ENCODE results near the gene EFL1. TPM values are rescaled to one million over a fixed set of nuclear protein-coding genes. Genes with fewer than 3 reads are reported as not detected.

Gene EFL1
- total RNA-seq, 3 donors from 2014 or later = 28.7 to 42.9 (median 33.1) TPM

GRCh38 chr15:82113106-82113715 is 149.3 kb downstream of the EFL1 start:
- H3K9me3 ChIP-seq = no peaks in the 10 kb centered on the region
- no peak overlapping the region for H3K4me3 ChIP-seq
- TF ChIP-seq, protein P1, sequence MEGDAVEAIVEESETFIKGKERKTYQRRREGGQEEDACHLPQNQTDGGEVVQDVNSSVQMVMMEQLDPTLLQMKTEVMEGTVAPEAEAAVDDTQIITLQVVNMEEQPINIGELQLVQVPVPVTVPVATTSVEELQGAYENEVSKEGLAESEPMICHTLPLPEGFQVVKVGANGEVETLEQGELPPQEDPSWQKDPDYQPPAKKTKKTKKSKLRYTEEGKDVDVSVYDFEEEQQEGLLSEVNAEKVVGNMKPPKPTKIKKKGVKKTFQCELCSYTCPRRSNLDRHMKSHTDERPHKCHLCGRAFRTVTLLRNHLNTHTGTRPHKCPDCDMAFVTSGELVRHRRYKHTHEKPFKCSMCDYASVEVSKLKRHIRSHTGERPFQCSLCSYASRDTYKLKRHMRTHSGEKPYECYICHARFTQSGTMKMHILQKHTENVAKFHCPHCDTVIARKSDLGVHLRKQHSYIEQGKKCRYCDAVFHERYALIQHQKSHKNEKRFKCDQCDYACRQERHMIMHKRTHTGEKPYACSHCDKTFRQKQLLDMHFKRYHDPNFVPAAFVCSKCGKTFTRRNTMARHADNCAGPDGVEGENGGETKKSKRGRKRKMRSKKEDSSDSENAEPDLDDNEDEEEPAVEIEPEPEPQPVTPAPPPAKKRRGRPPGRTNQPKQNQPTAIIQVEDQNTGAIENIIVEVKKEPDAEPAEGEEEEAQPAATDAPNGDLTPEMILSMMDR (IDR thresholded peaks at IDR 0.05) = no peak
- no peak for ATAC-seq
- H3K36me3 ChIP-seq (ENCODE audit: low read depth) = no peaks in the 10 kb centered on the region
- H3K4me1 ChIP-seq (ENCODE audit: low read depth) = no peaks in the 10 kb centered on the region
- no peak for DNase-seq
- intact Hi-C loops (cut with DNase I, micrococcal nuclease) = no loop called here

DNA sequence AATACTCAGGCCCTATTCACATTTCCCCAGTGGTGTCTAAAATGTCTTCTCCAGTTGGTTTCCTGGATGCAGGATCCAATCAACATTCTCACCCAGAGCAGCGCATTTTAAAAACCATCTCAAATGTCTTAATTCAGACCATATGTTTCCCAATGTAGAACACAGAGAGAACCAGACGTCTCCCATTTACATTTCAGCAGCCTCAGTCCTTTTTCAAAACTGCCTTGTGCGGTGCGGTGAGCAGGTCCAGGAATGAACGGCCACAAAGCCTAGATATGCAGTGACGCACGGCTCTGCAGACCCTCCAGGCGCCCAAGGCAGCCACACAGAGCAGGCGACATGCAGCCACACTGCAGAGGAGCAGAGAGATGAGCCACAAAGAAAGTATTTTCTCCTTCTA is 150.6 kb downstream of the EFL1 start:
- H3K4me1 ChIP-seq (ENCODE audit: low read depth) = no peaks in the 10 kb centered on the region
- intact Hi-C loops (cut with DNase I, micrococcal nuclease) = no loop called here
- DNase-seq = no peak
- H3K9me3 ChIP-seq = no peaks in the 10 kb centered on the region
- no peaks in the 10 kb centered on the region for H3K36me3 ChIP-seq (ENCODE audit: low read depth)
- H3K4me3 ChIP-seq = no peak overlapping the region
- TF ChIP-seq, protein P1 (IDR thresholded peaks at IDR 0.05) = no peak
- ATAC-seq = no peak

GRCh38 chr15:82110144-82110543 is 152.4 kb downstream of the EFL1 start:
- no peaks in the 10 kb centered on the region for H3K9me3 ChIP-seq
- no peak overlapping the region for H3K4me3 ChIP-seq
- DNase-seq = no peak
- no peaks in the 10 kb centered on the region for H3K36me3 ChIP-seq (ENCODE audit: low read depth)
- intact Hi-C loops (cut with DNase I, micrococcal nuclease) = no loop called here
- no peaks in the 10 kb centered on the region for H3K4me1 ChIP-seq (ENCODE audit: low read depth)
- TF ChIP-seq, protein P1 (IDR thresholded peaks at IDR 0.05) = no peak
- ATAC-seq = no peak

GRCh38 chr15:82108489-82109078 is 153.9 kb downstream of the EFL1 start:
- Histone ChIP-seq H3K9me3 (no peaks in the 10 kb centered on the region), H3K36me3 (ENCODE audit: low read depth) (no peaks in the 10 kb centered on the region), H3K4me3 (no peak overlapping the region), H3K4me1 (ENCODE audit: low read depth) (no peaks in the 10 kb centered on the region)
- TF ChIP-seq, protein P1 (IDR thresholded peaks at IDR 0.05) = peak; percentile 94
- DNase-seq (peak; percentile 61 to 85 (median 78)), ATAC-seq (peak; percentile 94)
- intact Hi-C loops (cut with DNase I, micrococcal nuclease) = no loop called here

GRCh38 chr15:82106679-82107078 is 155.9 kb downstream of the EFL1 start:
- Histone ChIP-seq H3K36me3 (ENCODE audit: low read depth) (no peaks in the 10 kb centered on the region), H3K4me3 (no peak overlapping the region), H3K4me1 (ENCODE audit: low read depth) (no peaks in the 10 kb centered on the region), H3K9me3 (no peaks in the 10 kb centered on the region)
- ATAC-seq (no peak), DNase-seq (no peak)
- TF ChIP-seq, protein P1 (IDR thresholded peaks at IDR 0.05) = no peak
- intact Hi-C loops (cut with DNase I, micrococcal nuclease) = no loop called here

All from mucosa of descending colon (tissue), 3 donors.